ENCODE measurements around the gene NSUN6. TPM values are rescaled to one million over a fixed set of nuclear protein-coding genes. Genes with fewer than 3 reads are reported as not detected.
"Not testable (repeated sequence)": the region's sequence is repeated elsewhere in the genome, so short reads cannot be mapped to it uniquely, and the experiment has no call there.

The NSUN6 gene
- total and polyA plus RNA-seq, 2 experiments from 2014 or later: 18.1 to 37.4 TPM

- Histone ChIP-seq H3K79me2 (replicated peaks; ENCODE audit: insufficient read depth) (no peaks in the 10 kb centered on the region; the same call in 1 of the 2 replicates), H3K27ac (ENCODE audit: low read depth) (no peak overlapping the region), H3K4me3 (no peak overlapping the region), H3K4me2 (no peak overlapping the region), H3K36me3 (ENCODE audit: insufficient read depth) (peaks cover 3% of the 10 kb centered on the region; the same call in 1 of the 2 replicates), H3K9me2 (ENCODE audit: insufficient read depth) (no peaks in the 10 kb centered on the region), H2AFZ (no peak overlapping the region), H4K20me1 (replicated peaks; ENCODE audit: insufficient read depth) (peaks cover 5% of the 10 kb centered on the region; the same call in 1 of the 2 replicates), H3K4me1 (ENCODE audit: insufficient read depth) (no peaks in the 10 kb centered on the region), H3F3A (replicated peaks; ENCODE audit: low read depth) (no peaks in the 10 kb centered on the region), H3K27me3 (ENCODE audit: insufficient read depth) (no peaks in the 10 kb centered on the region)
- peak; percentile 51 for DNase-seq (ENCODE audit: low spot score)
- Mint-ChIP-seq H3K4me3 (no peak overlapping the region), H3K27me3 (ENCODE audit: insufficient read depth, low read depth, poor library complexity) (no peaks in the 10 kb centered on the region), H3K9me3 (no peaks in the 10 kb centered on the region), H3K27ac (no peak overlapping the region), H3K4me1 (peaks cover 5% of the 10 kb centered on the region; the same call in 2 of the 3 replicates), H3K36me3 (ENCODE audit: low read depth) (peaks cover 9% of the 10 kb centered on the region; the same call in 1 of the 3 replicates)
- peak; percentile 92 for ATAC-seq
- TF ChIP-seq JUNB (IDR thresholded peaks at IDR 0.05; ENCODE audit: unreplicated experiment) (no peak), CTCF (conservative IDR thresholded peaks at IDR 0.05; ENCODE audit: low read depth in 2 of 2) (peak; percentile 70 to 87)
Observed at GRCh38 chr10:18594574-18595156, 56.7 kb downstream of the NSUN6 start.

- H3K4me1 Mint-ChIP-seq; H2AFZ ChIP-seq; H3K4me1 ChIP-seq (ENCODE audit: insufficient read depth); H3K36me3 ChIP-seq (ENCODE audit: insufficient read depth); H3K27ac Mint-ChIP-seq; H3K4me3 ChIP-seq; H3K4me2 ChIP-seq; H3K27ac ChIP-seq (ENCODE audit: low read depth); H3K27me3 Mint-ChIP-seq (ENCODE audit: insufficient read depth, low read depth, poor library complexity); H3K27me3 ChIP-seq (ENCODE audit: insufficient read depth); H3K9me2 ChIP-seq (ENCODE audit: insufficient read depth); H3K9me3 Mint-ChIP-seq; ATAC-seq; H3K79me2 ChIP-seq (replicated peaks; ENCODE audit: insufficient read depth); DNase-seq (ENCODE audit: low spot score); H3K4me3 Mint-ChIP-seq; H3F3A ChIP-seq (replicated peaks; ENCODE audit: low read depth); H4K20me1 ChIP-seq (replicated peaks; ENCODE audit: insufficient read depth): not testable (repeated sequence)
- peaks cover 34% of the 10 kb centered on the region for H3K36me3 Mint-ChIP-seq (ENCODE audit: low read depth)
Observed at GRCh38 chr10:18591141-18591540, 60.2 kb downstream of the NSUN6 start.

GRCh38 chr10:18586637-18587036 is 64.8 kb downstream of the NSUN6 start:
- not testable (repeated sequence) for H3K36me3 ChIP-seq (ENCODE audit: insufficient read depth); H4K20me1 ChIP-seq (replicated peaks; ENCODE audit: insufficient read depth); DNase-seq (ENCODE audit: low spot score); H3K79me2 ChIP-seq (replicated peaks; ENCODE audit: insufficient read depth); H3K4me3 Mint-ChIP-seq; H3K9me2 ChIP-seq (ENCODE audit: insufficient read depth); H3K4me3 ChIP-seq; ATAC-seq; H3K27ac Mint-ChIP-seq; H3F3A ChIP-seq (replicated peaks; ENCODE audit: low read depth); H3K4me2 ChIP-seq; H3K27ac ChIP-seq (ENCODE audit: low read depth); H3K9me3 Mint-ChIP-seq; H3K27me3 ChIP-seq (ENCODE audit: insufficient read depth); H3K27me3 Mint-ChIP-seq (ENCODE audit: insufficient read depth, low read depth, poor library complexity); H2AFZ ChIP-seq; H3K4me1 ChIP-seq (ENCODE audit: insufficient read depth)
- Mint-ChIP-seq H3K4me1 (peaks cover 14% of the 10 kb centered on the region; the same call in 2 of the 3 replicates), H3K36me3 (ENCODE audit: low read depth) (peaks cover 47% of the 10 kb centered on the region)
